GM04504 (cell line): ENCODE data around the gene CLDN24.
"Not testable (repeated sequence)": the region's sequence is repeated elsewhere in the genome, so short reads cannot be mapped to it uniquely, and the experiment has no call there.

Experiments
- DNase-seq: peaks from one replicate; pipeline ENCODE4 v3.0.0-alpha.2; 2012; ENCODE audit warnings: low read depth

The CLDN24 gene

GRCh38 chr4:183347146-183347545 is 24.9 kb upstream of the CLDN24 start:
- DNase-seq, result no peak

- no peak for DNase-seq
Observed at GRCh38 chr4:183345261-183345660, 23.0 kb upstream of the CLDN24 start.

- DNase-seq, result no peak
Observed at GRCh38 chr4:183344523-183345255, 22.5 kb upstream of the CLDN24 start.

GRCh38 chr4:183343730-183344129 is 21.5 kb upstream of the CLDN24 start:
- no peak for DNase-seq

- no peak for DNase-seq
Observed at GRCh38 chr4:183342541-183343533, 20.6 kb upstream of the CLDN24 start.

GRCh38 chr4:183337833-183338232 is 15.6 kb upstream of the CLDN24 start:
- DNase-seq, result no peak

GRCh38 chr4:183337349-183337748 is 15.1 kb upstream of the CLDN24 start:
- DNase-seq, result no peak

GRCh38 chr4:183335369-183335940 is 13.2 kb upstream of the CLDN24 start:
- peak; percentile 71 for DNase-seq

GRCh38 chr4:183333983-183334382 is 11.8 kb upstream of the CLDN24 start:
- DNase-seq, result no peak

GRCh38 chr4:183333202-183333601 is 11.0 kb upstream of the CLDN24 start:
- DNase-seq, result no peak

GRCh38 chr4:183332447-183332846 is 10.2 kb upstream of the CLDN24 start:
- no peak for DNase-seq

- DNase-seq, result no peak
Observed at GRCh38 chr4:183330841-183331240, 8.6 kb upstream of the CLDN24 start.

GRCh38 chr4:183329954-183330742 is 7.9 kb upstream of the CLDN24 start:
- DNase-seq, result no peak

GRCh38 chr4:183329244-183329643 is 7.0 kb upstream of the CLDN24 start:
- no peak for DNase-seq

GRCh38 chr4:183328832-183329231 is 6.6 kb upstream of the CLDN24 start:
- DNase-seq, result no peak

GRCh38 chr4:183327827-183328226 is 5.6 kb upstream of the CLDN24 start:
- DNase-seq, result no peak

GRCh38 chr4:183326853-183327252 is 4.6 kb upstream of the CLDN24 start:
- DNase-seq, result no peak

GRCh38 chr4:183326387-183326786 is 4.2 kb upstream of the CLDN24 start:
- DNase-seq, result not testable (repeated sequence)

- DNase-seq, result no peak
Observed at GRCh38 chr4:183324619-183325018, 2.4 kb upstream of the CLDN24 start.

- not testable (repeated sequence) for DNase-seq
Observed at GRCh38 chr4:183324056-183324455, 1.8 kb upstream of the CLDN24 start.

- DNase-seq, result no peak
Observed at GRCh38 chr4:183323295-183323694, 1.1 kb upstream of the CLDN24 start.

- DNase-seq, result no peak
Observed at GRCh38 chr4:183321516-183321915, 710 bp downstream of the CLDN24 start.
